GM12891 (cell line): ENCODE results near the gene HOXA9.

Source experiments
- POLR2AphosphoS5 ChIP-seq: IDR thresholded peaks from 2 replicates; pipeline ENCODE4 v1.6.1; 2011; ENCODE audit warnings: low read depth, low read length, control low read depth
- TAF1 ChIP-seq: IDR thresholded peaks from 2 replicates; pipeline ENCODE4 v1.6.1; 2011; ENCODE audit warnings: low read depth, low read length, control low read depth

GRCh38 chr7:27194002-27194352, 28.6 kb upstream of the HOXA9 start:
- TF ChIP-seq POLR2AphosphoS5 (no peak), TAF1 (no peak)
